Ovary (tissue), 9 donors: ENCODE data around the gene KCTD3. TPM values are rescaled to one million over a fixed set of nuclear protein-coding genes. Genes with fewer than 3 reads are reported as not detected.

ENCODE experiments used
- DNase-seq, 5 donors: peaks; one replicate each; pipeline ENCODE4 v3.0.0-alpha.2; 2019 to 2020
- H3K27ac ChIP-seq, 2 donors: fragments of 200-600 bp; one replicate each; pipeline versions ENCODE4 v1.5.1 to v1.8.0; 2019 to 2022
- H3K27me3 ChIP-seq: fragments of 200-600 bp; one replicate; pipeline ENCODE4 v1.8.0; 2022
- H3K36me3 ChIP-seq: fragments of 200-600 bp; sonication (generic); one replicate; pipeline ENCODE4 v1.5.1; 2019
- H3K4me1 ChIP-seq: one replicate; pipeline ENCODE4 v1.8.1; 2013; ENCODE audit warnings: mild to moderate bottlenecking, moderate library complexity; ENCODE audit not compliant: insufficient read depth
- H3K4me3 ChIP-seq: fragments of 200-600 bp; sonication (generic); one replicate; pipeline ENCODE4 v1.5.1; 2017
- H3K9me3 ChIP-seq, 2 donors: fragments of 200-600 bp in 1 of 2; sonication (generic) in 1 of 2; one replicate each; pipeline versions ENCODE4 v1.5.1 to v1.8.1; 2013 to 2019; ENCODE audit warnings: mild to moderate bottlenecking in 1 of 2, moderate library complexity in 1 of 2
- CTCF ChIP-seq, 3 donors: fragments of 450-650 bp in 2 of 3; fragments of 200-600 bp in 1 of 3; IDR thresholded peaks; one replicate each; pipeline versions ENCODE4 v1.5.1 to v1.8.0; 2016 to 2022; ENCODE audit warnings: antibody characterized with exemption in 3 of 3, mild to moderate bottlenecking in 1 of 3
- EP300 ChIP-seq: sonication (generic); formaldehyde crosslinking; IDR thresholded peaks from one replicate; pipeline ENCODE4 v1.6.1; 2017; ENCODE audit warnings: antibody characterized with exemption
- POLR2A ChIP-seq: fragments of 450-650 bp; IDR thresholded peaks from one replicate; pipeline ENCODE4 v1.6.1; 2017; ENCODE audit warnings: antibody characterized with exemption, mild to moderate bottlenecking, moderate library complexity
- WGBS, 3 donors: extraction: QIAGEN DNeasy Blood & Tissue Kit in 1 of 3; methylation state at CpG; one replicate each; pipeline versions ENCODE4 v1.1.5 to v1.1.7; 2013 to 2017; 5-methylcytosine and 5-hydroxymethylcytosine counted together
- intact Hi-C, 4 donors: fragments of 100-400 bp; cut with DNase I; formaldehyde crosslinking; loops; one replicate each; pipeline versions ENCODE4 v1.11.0 to v1.15.1; 2022 to 2023
- polyA plus RNA-seq, 2 donors: library from polyadenylated mRNA; stranded (reverse); fragments of 200-250 nt in 1 of 2; fragments of 350-450 nt in 1 of 2; fragmentation: Illumina TruSeq in 1 of 2; extraction: RNeasy Lipid Tissue Mini Kit (QIAGEN cat#74804) in 1 of 2; gene quantifications; one replicate each; pipeline ENCODE4 v1.2.3, GENCODE V29; 2013 to 2014
- total RNA-seq, 7 donors: library from RNA; depleted of rRNA in 2 of 7; stranded (reverse); fragments of >200 nt in 2 of 7; fragmentation: NEBNext Ultra II Directional in 3 of 7; extraction: Animal tissue kit (Norgen Biotek cat#: 25700) in 3 of 7; gene quantifications; one replicate each; pipeline versions ENCODE4 v1.1.0 to v1.2.4, GENCODE V29; 2016 to 2023
- donor health status: DM: no; HTN: no; CAD: no; lungs with moderate emphysema.
- donor health status: DM: no; HTN: no; CAD: no.
- donor health status: Bipolar disorder and iron deficiency.
- donor health status: DM: yes; HTN: yes; CAD: no.
- donor health status: DM: no; HTN: no; CAD: no.
- donor health status: DM: yes; HTN: yes; CAD: no.

The KCTD3 gene
- total and polyA plus RNA-seq, 9 donors, result 23.8 to 39.1 (median 28.9) TPM

- intact Hi-C loops, result no loop called here
- no peak overlapping the region for H3K4me3 ChIP-seq
- no peaks in the 10 kb centered on the region for H3K36me3 ChIP-seq
- H3K4me1 ChIP-seq, result no peaks in the 10 kb centered on the region
- no peak for TF ChIP-seq EP300
- TF ChIP-seq CTCF (IDR thresholded peaks at IDR 0.05), result no peak
- 82 to 92% (median 91%) methylated on average over 1 of the region's 1 CpG for WGBS, 3 donors
- no peak overlapping the region for H3K27ac ChIP-seq
- no peaks in the 10 kb centered on the region for H3K9me3 ChIP-seq
- no peak for DNase-seq
- no peaks in the 10 kb centered on the region for H3K27me3 ChIP-seq
Measured at GRCh38 chr1:215547011-215547410, 20.1 kb upstream of the KCTD3 start.

GRCh38 chr1:215551806-215552205 lies 15.3 kb upstream of the KCTD3 start:
- Histone ChIP-seq H3K27me3 (no peaks in the 10 kb centered on the region), H3K36me3 (no peaks in the 10 kb centered on the region), H3K4me3 (no peak overlapping the region), H3K4me1 (no peaks in the 10 kb centered on the region), H3K9me3 (no peaks in the 10 kb centered on the region), H3K27ac (no peak overlapping the region)
- 94 to 97% (median 94%) methylated on average over 5 of the region's 5 CpGs for WGBS, 3 donors
- no peak for DNase-seq
- intact Hi-C loops, result no loop called here
- TF ChIP-seq POLR2A (no peak), EP300 (no peak), CTCF (IDR thresholded peaks at IDR 0.05) (no peak)

- H3K9me3 ChIP-seq, result no peaks in the 10 kb centered on the region
- no peak overlapping the region for H3K4me3 ChIP-seq
- no peak overlapping the region for H3K27ac ChIP-seq
- intact Hi-C loops, result no loop called here
- no peaks in the 10 kb centered on the region for H3K4me1 ChIP-seq
- TF ChIP-seq EP300 (no peak), POLR2A (no peak), CTCF (IDR thresholded peaks at IDR 0.05) (no peak)
- no peaks in the 10 kb centered on the region for H3K36me3 ChIP-seq
- DNase-seq, result no peak
- 86 to 92% (median 90%) methylated on average over 1 of the region's 1 CpG for WGBS, 3 donors
- H3K27me3 ChIP-seq, result no peaks in the 10 kb centered on the region
Measured at GRCh38 chr1:215554865-215555264, 12.2 kb upstream of the KCTD3 start.

- WGBS, 3 donors, result 44 to 57% (median 54%) methylated on average over 1 of the region's 1 CpG
- intact Hi-C loops, result no loop called here
- Histone ChIP-seq H3K4me3 (no peak overlapping the region), H3K9me3 (no peaks in the 10 kb centered on the region), H3K36me3 (no peaks in the 10 kb centered on the region), H3K27me3 (no peaks in the 10 kb centered on the region), H3K27ac (no peak overlapping the region), H3K4me1 (no peaks in the 10 kb centered on the region)
- no peak for DNase-seq
- TF ChIP-seq POLR2A, result no peak
- TF ChIP-seq CTCF (IDR thresholded peaks at IDR 0.05), result no peak
- no peak for TF ChIP-seq EP300
Measured at GRCh38 chr1:215555531-215555930, 11.6 kb upstream of the KCTD3 start.

GRCh38 chr1:215556996-215557395 lies 10.1 kb upstream of the KCTD3 start:
- 84 to 90% (median 88%) methylated on average over 2 of the region's 2 CpGs for WGBS, 3 donors
- Histone ChIP-seq H3K4me1 (no peaks in the 10 kb centered on the region), H3K36me3 (no peaks in the 10 kb centered on the region), H3K9me3 (no peaks in the 10 kb centered on the region), H3K4me3 (no peak overlapping the region), H3K27me3 (no peaks in the 10 kb centered on the region), H3K27ac (no peak overlapping the region)
- intact Hi-C loops, result no loop called here
- DNase-seq, result no peak
- TF ChIP-seq POLR2A (no peak), EP300 (no peak), CTCF (IDR thresholded peaks at IDR 0.05) (no peak)
